Activated CD4-positive, CD25-positive, alpha-beta regulatory T cell treated with anti-CD3 and anti-CD28 coated beads, Interleukin-2, amount 50 U/mL, for 16 hours (primary cell): Measurements from ENCODE around the gene PAM16.
A peak's percentile ranks its signal among the peaks of the same experiment; 100 is the strongest.
"Not testable (repeated sequence)": the region's sequence is repeated elsewhere in the genome, so short reads cannot be mapped to it uniquely, and the experiment has no call there.

ENCODE experiments used
- DNase-seq: peaks from one replicate; pipeline ENCODE4 v3.0.0-alpha.2; 2020; ENCODE audit warnings: low read depth, low spot score

The PAM16 gene

DNA sequence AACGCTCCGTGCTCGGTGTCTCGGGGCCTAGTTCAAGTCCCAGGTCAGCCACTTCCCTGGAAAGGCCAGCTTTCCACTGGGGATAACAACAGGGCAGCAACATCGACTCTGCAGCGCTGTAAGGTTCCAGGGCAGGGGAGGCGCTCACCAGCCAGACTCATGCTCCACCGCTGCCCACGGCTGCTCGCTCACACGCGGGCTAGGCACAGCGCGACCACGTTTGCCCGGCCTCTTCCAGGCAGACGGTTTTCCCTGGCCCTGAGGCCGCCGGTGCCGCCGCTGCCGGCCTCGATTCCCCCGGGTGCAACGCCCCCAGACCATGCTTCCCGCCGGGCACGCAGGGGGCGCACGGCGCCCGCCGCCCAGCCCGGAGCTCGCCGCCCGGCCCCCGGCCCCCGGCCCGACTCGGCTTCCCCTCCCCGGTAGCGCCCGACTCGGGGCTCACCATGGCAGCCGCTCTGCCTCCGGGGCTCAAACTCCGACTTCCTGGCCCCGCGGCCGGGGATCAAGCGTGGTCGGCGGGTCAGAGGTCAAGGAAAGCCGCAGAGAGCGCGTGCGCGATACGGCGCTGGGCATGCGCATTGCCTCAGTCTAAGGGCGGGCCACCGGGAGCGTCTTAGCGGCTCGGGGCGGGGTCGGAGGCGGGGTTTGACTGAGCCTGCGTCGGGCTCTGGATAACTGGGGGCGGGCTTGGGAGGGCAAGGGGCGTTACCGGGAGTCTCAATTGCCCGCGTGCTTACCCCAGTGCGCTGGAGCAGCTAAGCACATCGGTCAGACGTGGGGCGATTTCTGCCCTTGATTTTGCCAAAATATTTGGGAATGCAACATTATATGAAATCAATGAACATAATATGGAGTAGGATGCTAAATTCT is at the start of gene PAM16:
Gene PAM16, minus strand, starts transcription at position 535 of the 873 bp plus-strand sequence. Its CDS starts 87 bp downstream, at position 448.
- peak; percentile 94 for DNase-seq

DNA sequence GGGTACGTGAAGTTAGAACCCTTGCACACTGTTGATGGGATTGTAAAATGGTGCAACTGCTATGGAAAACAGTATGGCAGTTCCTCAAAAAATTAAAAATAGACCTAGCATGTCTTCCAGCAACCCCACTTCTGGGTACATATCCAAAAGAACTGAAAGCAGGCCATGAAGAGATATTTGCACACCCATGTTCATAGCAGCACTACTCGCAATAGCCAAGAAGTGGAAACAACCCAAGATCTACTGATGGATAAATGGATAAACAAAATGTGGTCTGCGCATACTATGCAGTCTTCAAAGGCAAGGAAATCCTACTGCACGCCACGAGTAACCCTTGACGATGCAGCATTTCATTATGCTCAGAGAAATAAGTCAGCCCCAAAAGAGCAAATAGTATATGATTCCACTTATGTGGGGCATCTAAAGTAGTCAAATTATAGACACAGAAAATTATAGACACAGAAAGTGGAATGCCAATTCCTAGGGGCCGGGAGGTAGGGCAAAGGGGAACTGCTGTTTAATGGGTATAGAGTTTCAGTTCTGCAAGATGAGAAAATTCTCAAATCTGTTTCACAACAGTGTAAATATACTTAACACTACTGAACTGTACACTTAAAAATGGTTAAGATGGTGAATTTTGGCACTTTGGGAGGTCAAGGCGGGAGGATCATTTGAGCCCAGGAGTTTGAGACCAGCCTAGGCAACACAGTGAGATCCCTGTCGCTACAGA is 48.0 kb upstream of the PAM16 start:
- no peak for DNase-seq

GRCh38 chr16:4395055-4395726 is 44.1 kb upstream of the PAM16 start:
- DNase-seq = no peak

DNA sequence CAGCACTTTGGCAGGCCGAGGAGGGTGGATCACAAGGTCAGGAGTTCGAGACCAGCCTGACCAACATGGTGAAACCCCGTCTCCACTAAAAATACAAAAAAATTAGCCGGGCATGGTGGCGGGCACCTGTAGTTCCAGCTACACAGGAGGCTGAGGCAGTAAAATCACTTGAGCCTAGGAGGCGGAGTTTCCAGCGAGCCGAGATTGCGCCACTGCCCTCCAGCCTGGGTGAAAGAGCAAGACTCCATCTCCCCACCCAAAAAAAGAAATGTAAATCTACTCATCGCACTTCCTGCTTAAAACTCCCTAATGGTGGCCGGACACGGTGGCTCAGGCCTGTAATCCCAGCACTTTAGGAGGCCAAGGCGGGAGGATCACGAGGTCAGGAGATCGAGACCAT is 42.7 kb upstream of the PAM16 start:
- DNase-seq = not testable (repeated sequence)

DNA sequence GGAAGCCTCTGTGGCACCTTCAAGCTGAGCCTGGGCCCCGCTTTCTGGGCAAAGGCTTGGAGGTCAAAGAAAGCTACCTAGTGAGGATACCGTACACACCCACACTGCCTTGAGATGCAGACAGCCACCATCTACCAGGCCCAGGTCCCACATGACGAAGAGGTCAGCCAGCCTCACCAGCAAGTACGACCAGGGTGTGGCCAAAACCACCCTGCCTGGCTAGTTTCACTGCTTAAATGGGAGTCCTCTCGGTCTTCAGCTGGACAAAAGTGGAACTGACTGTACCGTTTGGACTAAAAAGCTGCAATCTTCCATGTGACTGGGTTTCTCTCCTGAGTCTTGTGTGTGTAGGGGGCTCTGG is 42.1 kb upstream of the PAM16 start:
- no peak for DNase-seq

- DNase-seq = no peak
These were observed 41.5 kb upstream of the PAM16 start for GRCh38 chr16:4392382-4393239.

DNA sequence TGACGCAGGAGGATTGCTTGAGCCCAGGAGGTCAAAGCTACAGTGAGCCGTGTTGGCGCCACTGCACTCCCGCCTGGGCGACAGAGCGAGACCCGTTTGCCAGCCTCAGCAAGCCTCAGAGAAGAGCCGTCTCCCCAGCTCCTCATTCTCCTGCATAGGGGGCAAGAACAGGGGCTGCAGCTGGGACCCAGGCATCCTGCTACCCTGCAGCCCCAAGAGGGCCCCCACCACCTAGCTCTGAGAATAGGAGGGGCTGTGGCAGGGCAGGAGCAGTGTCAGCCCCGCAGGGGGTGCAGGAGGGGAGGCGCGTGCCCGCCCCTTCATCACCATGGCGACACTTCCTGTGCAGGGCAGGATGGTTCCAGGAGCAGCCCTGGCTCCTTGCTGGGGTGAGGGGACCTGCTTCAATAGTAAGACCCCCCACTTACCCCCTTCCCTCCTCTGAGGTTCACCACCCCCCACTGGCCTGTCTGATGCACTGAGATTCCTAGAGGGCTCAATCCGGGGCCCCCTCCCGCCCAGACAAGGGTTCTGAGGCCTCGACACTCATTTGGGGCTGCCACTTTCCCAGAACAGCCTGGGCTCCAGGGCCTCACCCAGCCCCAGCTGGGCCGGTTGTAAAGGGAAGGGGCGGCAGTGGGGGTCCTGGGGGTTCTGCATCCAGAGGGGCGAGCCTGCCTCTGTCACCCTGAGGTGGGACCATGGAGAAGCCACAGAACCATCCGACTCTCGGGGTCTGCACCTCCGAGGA is 40.7 kb upstream of the PAM16 start:
- DNase-seq = no peak

DNA sequence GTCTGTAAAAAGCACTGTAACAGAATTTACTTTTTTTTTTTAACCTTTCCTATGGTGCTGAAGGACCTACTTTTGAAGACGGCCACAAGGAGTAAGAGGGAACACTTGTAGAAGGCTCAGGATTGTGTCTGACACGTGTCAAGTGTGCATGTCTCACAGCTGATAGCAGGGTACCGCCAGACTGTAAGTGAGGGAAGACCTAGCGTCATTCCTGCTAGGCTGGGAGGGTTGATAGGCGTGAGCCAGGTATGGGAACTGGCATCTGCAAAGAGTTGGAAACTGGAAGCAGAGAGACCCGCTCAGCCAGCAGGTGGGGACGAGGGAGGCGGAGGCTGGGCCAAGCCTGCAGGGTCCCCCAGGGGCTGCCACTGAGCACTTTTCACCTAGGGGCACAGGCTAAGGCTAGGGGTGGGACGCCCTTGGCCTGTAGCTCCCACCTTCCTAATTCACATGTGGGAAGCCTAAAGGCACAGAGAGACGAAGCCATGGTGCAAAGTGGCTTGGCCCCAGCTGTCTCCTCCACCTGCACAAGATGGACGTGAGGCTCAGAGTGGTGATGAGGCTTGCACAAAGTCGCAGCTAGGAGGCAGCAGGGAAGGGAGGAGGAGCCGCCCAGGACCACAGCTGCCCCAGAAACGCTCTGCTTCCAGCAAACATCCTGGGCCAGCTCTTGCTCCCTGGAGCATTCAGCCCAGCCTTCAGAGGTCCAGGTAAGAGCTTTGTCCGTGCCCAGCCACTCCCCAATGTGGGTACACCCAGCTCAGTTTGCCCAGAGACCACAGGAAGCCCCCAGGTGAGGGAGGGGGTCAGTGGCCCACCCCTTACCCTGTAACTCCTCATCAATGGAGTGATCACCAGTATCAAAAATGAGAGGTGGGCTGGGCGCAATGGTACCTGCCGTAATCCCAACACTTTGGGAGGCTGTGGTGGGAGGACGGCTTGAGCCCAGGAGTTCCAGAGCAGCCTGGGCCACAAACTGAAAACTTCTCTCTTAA is 39.4 kb upstream of the PAM16 start:
- DNase-seq = no peak

DNA sequence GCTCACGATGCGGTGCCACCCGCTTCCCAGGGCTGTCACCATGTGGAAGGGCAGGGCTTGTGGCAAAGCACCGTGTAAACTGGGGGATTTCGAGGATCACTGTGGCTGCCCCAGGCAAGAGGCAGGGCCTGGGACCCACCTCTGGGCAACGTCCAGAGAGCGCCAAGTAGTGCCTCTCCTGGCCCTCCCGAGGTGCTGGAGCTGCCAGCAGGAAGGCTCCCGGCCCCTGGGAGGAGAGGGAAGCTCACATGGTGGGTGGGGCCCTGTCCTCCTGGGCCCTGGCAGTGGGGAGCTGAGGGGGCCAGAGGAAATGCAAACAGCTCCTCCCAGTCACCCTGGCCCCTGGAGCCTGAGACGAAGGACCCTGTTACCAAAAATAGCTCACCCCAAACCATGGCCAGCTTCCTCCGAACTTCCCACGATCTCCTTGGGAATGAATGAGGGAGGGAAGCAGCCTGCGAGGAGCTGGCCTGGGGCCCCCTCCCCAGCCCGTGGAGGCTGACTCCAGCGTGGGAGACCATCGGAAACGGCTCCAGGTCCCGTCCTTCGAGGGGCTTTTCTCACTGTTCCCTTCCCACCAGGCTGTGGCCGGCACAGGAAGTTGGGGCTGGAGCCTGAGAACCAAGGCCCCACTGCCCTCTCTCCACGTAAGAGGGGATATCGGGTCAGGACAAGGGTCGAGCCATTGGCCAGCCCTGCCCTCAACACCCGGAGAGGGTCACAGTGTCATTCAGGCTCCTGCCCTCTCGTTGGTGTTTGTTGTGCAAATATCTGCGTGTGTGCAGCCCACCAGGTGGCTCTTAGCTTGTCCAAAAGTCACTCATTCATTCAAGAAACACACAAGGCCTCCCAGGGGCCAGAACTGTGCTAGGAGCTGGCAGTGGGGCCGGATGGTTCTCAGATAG is 38.2 kb upstream of the PAM16 start:
- DNase-seq = no peak

DNA sequence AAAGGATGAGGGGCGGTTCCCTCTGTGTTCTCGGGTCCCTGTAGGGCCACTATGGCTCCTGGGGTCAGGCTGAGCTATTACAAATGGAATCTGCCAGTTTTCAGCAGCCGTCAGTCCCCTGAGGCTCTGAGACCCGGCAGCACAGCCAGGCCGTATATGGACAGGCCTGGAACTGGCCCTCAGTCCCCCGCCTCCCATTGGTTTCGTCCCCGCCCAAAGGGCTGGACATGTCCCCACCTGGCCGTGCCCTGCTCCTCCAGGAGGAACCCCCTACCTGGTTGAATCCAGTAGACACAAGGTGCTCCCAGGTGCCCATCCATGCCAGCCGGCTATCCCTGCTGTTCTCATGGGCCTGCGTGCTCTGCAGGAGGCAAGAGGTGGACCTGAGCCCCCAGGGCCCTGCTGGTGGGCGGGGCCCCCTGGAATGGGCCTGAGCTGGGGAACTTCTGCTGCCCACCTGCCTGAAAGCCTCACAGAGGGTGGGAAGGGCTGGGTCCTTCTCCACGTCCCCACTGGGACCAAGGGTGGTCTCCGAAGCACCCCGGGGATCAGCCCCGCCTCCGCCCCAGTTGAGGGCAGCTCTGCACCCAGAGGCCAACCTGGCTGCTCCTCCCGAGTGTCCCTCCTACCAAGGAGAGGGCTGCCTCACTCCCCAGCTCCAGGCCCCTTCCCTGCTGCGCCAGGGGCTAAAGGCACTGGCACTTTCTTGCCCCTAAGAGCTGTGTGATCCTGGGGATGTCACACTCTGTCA is 37.3 kb upstream of the PAM16 start:
- DNase-seq = no peak

GRCh38 chr16:4387781-4388180 is 36.7 kb upstream of the PAM16 start:
- DNase-seq = no peak

- no peak for DNase-seq
These were observed 35.9 kb upstream of the PAM16 start for GRCh38 chr16:4386951-4387565.

- DNase-seq = no peak
These were observed 35.3 kb upstream of the PAM16 start for GRCh38 chr16:4386451-4386805.

- no peak for DNase-seq
These were observed 34.8 kb upstream of the PAM16 start for GRCh38 chr16:4385789-4386450.

- no peak for DNase-seq
These were observed 34.1 kb upstream of the PAM16 start for GRCh38 chr16:4385066-4385788.

GRCh38 chr16:4384509-4384942 is 33.4 kb upstream of the PAM16 start:
- DNase-seq = no peak
